NCI-H2107 treated with DMSO at 0.1 percent for 48 hours (cell line): ENCODE measurements around the gene EIF2D.

Experiments used
- DNase-seq: peaks from one replicate; lab custom pipeline; 2025; ENCODE audit not compliant: unreplicated experiment; lab: John Stamatoyannopoulos, UW

Gene EIF2D

GRCh38 chr1:206550446-206550845 is 61.8 kb downstream of the EIF2D start:
- peak; percentile 95 for DNase-seq

- no peak for DNase-seq
Measured at GRCh38 chr1:206547104-206547503, 65.2 kb downstream of the EIF2D start.

GRCh38 chr1:206545351-206545750 is 66.9 kb downstream of the EIF2D start:
- no peak for DNase-seq

GRCh38 chr1:206544562-206545257 is 67.6 kb downstream of the EIF2D start:
- DNase-seq, result peak; percentile 50
